ENCODE data around the gene CLCNKA. TPM values are rescaled to one million over a fixed set of nuclear protein-coding genes. Genes with fewer than 3 reads are reported as not detected.
A peak's percentile ranks its signal among the peaks of the same experiment; 100 is the strongest.

Gene CLCNKA
- total RNA-seq, 2 donors from 2014 or later = 2.1 to 4.0 TPM

DNA sequence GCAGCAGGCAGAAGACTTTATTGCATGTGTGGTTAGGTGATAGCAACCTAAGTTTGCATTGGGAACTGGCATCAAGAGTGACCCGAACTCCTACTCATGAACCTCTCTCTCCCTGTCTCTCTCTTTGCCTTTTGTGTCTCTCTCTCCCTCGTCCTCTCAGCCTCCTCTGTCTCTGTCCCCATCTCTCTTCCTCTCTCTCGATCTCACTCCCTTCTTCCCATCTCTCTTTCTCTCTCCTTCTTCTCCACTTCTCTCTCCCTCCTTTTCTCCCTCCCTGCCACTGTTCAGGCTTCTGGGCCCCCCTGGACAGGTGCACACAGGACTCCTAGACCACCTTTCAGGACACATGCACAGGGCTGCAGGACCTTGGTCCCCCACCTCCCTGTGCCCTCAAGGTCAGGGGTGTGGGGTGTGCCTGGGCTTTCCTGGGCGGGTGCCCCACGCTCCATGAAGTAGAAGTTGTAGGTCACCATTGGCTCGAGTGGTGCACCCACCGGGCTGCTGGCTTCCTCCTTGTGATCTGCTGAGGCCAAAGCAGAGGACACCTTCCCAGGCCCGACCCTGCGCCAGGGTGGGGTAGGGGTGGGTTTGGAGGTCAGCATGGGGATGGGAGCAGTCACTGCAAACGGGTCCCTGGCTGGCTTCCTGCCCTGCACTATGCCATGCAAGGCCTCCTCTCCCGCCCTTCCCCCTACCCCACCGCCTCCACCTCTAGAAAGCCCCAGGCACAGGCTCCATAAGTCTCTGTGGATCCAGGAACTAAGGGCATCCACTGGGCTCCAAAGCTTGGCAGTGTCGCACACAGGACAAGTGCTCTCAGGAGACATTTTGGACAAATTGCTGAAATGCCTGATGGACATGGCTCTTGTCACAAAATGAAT, 32.7 kb upstream of the CLCNKA start:
- intact Hi-C loops (cut with DNase I) = no loop called here
- Histone ChIP-seq H3K36me3 (replicated peaks in 1 of 2; ENCODE audit: insufficient read depth in 1 of 2, low read depth in 2 of 2) (no peaks in the 10 kb centered on the region), H3K9me3 (no peaks in the 10 kb centered on the region), H3K4me1 (peaks cover 4% of the 10 kb centered on the region), H3K27ac (no peak overlapping the region), H3K4me3 (no peak overlapping the region), H3K27me3 (no peaks in the 10 kb centered on the region)
- DNase-seq = no peak
- TF ChIP-seq POLR2A (IDR thresholded peaks at IDR 0.05) = no peak
- TF ChIP-seq, protein P1, sequence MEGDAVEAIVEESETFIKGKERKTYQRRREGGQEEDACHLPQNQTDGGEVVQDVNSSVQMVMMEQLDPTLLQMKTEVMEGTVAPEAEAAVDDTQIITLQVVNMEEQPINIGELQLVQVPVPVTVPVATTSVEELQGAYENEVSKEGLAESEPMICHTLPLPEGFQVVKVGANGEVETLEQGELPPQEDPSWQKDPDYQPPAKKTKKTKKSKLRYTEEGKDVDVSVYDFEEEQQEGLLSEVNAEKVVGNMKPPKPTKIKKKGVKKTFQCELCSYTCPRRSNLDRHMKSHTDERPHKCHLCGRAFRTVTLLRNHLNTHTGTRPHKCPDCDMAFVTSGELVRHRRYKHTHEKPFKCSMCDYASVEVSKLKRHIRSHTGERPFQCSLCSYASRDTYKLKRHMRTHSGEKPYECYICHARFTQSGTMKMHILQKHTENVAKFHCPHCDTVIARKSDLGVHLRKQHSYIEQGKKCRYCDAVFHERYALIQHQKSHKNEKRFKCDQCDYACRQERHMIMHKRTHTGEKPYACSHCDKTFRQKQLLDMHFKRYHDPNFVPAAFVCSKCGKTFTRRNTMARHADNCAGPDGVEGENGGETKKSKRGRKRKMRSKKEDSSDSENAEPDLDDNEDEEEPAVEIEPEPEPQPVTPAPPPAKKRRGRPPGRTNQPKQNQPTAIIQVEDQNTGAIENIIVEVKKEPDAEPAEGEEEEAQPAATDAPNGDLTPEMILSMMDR (IDR thresholded peaks at IDR 0.05) = no peak
- ATAC-seq = no peak
- 80 to 86% methylated on average over 3 to 12 of the region's 13 CpGs for WGBS, 2 donors

DNA sequence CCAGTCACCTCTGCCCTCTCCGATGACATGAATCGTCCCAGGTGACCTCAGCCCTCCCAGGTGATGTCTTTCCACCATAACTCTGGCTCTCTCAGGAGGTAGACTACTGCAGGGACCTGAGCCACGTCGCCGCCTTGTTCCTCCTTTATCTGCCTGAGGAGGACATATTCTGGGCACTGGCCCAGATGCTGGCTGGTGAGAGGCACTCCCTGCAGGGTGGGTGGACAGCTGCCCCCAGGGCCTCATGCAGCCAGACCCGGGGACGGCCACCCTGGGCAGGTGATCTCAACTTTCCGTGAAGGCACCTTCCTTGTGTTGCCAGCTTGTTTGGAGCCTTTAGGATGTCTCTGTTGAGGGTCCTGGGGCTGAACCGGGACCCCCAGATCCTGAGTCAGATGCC, 32.1 kb upstream of the CLCNKA start:
- no peak overlapping the region for H3K27ac ChIP-seq
- DNase-seq = peak in 3 of 4 donors; percentile 18 to 42 (median 37)
- H3K4me1 ChIP-seq = peaks cover 4% of the 10 kb centered on the region
- no peak overlapping the region for H3K4me3 ChIP-seq
- no peak for ATAC-seq
- no peaks in the 10 kb centered on the region for H3K9me3 ChIP-seq
- H3K36me3 ChIP-seq (replicated peaks in 1 of 2; ENCODE audit: insufficient read depth in 1 of 2, low read depth in 2 of 2) = no peaks in the 10 kb centered on the region
- TF ChIP-seq, protein P1 (IDR thresholded peaks at IDR 0.05) = no peak
- TF ChIP-seq POLR2A (IDR thresholded peaks at IDR 0.05) = no peak
- 31 to 44% methylated on average over 7 to 9 of the region's 9 CpGs for WGBS, 2 donors
- intact Hi-C loops (cut with DNase I) = loop anchor here (10.0 kb wide), 1 partner anchor 175 kb away; no protein-coding TSS in a partner anchor
- no peaks in the 10 kb centered on the region for H3K27me3 ChIP-seq

DNA sequence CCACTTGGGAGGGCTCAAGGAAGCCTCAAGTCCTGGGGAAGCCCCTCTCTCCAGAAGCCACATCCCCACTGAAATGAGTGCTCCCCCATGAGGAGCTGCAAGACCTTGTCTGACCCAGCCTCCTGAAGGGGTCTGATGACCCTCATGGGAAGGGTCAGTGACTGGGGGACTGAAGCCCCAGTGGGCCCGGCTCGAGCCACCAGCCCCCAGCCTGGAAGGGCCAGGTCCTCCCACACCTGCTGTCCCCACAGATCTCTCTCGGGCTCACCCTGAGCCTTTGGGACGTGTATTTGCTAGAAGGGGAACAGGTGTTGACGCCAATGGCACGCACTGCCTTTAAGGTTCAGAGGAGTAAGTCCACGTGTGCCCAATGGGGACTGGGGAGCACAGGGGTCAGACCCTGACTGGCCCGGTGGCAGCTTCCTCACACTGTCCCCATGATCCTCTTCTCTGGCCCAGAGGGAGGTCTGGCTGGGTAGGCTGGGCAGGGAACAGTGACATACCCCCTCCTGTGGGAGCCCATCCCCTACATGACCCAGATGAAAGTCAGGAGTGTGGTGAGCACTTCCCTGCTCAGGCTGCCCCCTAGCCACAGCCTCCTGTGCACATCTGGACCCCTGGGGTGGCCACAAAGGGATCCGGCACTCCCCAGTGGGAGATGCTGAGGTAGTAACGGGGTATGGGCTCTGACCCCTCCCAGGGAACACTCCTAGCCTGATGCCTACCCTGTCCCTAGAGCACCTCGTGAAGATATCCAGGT, 30.2 kb upstream of the CLCNKA start:
- Histone ChIP-seq H3K4me3 (no peak overlapping the region), H3K9me3 (no peaks in the 10 kb centered on the region), H3K4me1 (peaks cover 4% of the 10 kb centered on the region), H3K27me3 (no peaks in the 10 kb centered on the region), H3K36me3 (replicated peaks in 1 of 2; ENCODE audit: insufficient read depth in 1 of 2, low read depth in 2 of 2) (no peaks in the 10 kb centered on the region), H3K27ac (no peak overlapping the region)
- TF ChIP-seq, protein P1 (IDR thresholded peaks at IDR 0.05) = no peak
- no peak for TF ChIP-seq POLR2A (IDR thresholded peaks at IDR 0.05)
- no peak for DNase-seq
- intact Hi-C loops (cut with DNase I) = loop anchor here (10.0 kb wide), 1 partner anchor 177 kb away; no protein-coding TSS in a partner anchor
- ATAC-seq = no peak
- 85% methylated on average over 11 of the region's 11 CpGs; no CpG with 5 or more reads in 1 of the 2 donors for WGBS, 2 donors

DNA sequence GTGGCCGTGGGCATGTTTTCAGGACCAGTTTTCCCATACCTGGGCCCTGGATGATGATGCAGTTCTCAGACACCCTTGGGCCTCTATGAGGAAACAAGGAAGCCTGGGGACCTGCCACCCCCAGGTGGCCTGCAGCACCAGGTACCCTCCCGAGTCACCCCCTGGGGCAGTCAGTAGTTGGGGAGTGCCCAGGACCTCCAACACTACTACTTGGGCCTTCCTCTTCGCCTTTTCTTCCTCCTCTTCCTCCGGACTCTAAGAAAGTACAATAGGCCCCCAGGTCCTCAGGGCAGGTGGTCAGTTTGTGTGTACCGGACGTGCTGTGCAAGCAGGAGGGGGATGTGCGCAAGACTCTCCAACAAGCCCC, 29.7 kb upstream of the CLCNKA start:
- ATAC-seq = no peak
- no peak overlapping the region for H3K4me3 ChIP-seq
- no peaks in the 10 kb centered on the region for H3K36me3 ChIP-seq (replicated peaks in 1 of 2; ENCODE audit: insufficient read depth in 1 of 2, low read depth in 2 of 2)
- no peak for DNase-seq
- no peaks in the 10 kb centered on the region for H3K27me3 ChIP-seq
- 93% methylated on average over 6 to 7 of the region's 7 CpGs for WGBS, 2 donors
- no peaks in the 10 kb centered on the region for H3K9me3 ChIP-seq
- intact Hi-C loops (cut with DNase I) = loop anchor here (10.0 kb wide), 1 partner anchor 177 kb away; no protein-coding TSS in a partner anchor
- peaks cover 4% of the 10 kb centered on the region for H3K4me1 ChIP-seq
- H3K27ac ChIP-seq = no peak overlapping the region
- no peak for TF ChIP-seq POLR2A (IDR thresholded peaks at IDR 0.05)
- TF ChIP-seq, protein P1 (IDR thresholded peaks at IDR 0.05) = no peak

All from body of pancreas (tissue), 4 donors.